ENCODE data around the gene IQCM.

DNA sequence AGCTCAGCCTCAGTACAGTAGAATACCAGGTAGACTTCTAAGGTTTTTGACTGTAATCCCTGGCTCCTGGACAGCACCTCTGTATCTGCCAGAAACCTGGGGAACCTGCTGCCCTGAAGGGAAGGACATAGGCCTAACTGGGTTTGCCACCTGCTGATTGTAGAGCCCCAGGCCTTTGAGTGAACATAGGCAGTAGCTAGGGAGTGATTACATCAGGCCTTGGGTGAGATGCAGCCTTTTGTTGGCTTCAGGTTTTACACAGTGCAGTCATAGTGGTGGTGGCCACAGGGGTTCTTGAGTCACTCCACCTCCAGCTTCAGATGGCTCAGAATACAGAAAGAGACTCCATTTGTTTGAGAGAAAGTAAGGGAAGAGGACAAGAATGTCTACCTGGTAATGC is 19.3 kb downstream of the IQCM start:
- TF ChIP-seq, protein P1, sequence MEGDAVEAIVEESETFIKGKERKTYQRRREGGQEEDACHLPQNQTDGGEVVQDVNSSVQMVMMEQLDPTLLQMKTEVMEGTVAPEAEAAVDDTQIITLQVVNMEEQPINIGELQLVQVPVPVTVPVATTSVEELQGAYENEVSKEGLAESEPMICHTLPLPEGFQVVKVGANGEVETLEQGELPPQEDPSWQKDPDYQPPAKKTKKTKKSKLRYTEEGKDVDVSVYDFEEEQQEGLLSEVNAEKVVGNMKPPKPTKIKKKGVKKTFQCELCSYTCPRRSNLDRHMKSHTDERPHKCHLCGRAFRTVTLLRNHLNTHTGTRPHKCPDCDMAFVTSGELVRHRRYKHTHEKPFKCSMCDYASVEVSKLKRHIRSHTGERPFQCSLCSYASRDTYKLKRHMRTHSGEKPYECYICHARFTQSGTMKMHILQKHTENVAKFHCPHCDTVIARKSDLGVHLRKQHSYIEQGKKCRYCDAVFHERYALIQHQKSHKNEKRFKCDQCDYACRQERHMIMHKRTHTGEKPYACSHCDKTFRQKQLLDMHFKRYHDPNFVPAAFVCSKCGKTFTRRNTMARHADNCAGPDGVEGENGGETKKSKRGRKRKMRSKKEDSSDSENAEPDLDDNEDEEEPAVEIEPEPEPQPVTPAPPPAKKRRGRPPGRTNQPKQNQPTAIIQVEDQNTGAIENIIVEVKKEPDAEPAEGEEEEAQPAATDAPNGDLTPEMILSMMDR (conservative IDR thresholded peaks at IDR 0.05; ENCODE audit: low read length) = no peak
- TF ChIP-seq EZH2phosphoT487 (IDR thresholded peaks at IDR 0.05; ENCODE audit: borderline replicate concordance, low read depth, low read length) = no peak
